Fibroblast of the conjunctiva (primary cell): ENCODE results near the gene SMIM29.

Experiments used
- DNase-seq: peaks from one replicate; pipeline ENCODE4 v3.0.0-alpha.2; 2010; ENCODE audit warnings: low read depth

The SMIM29 gene

DNA sequence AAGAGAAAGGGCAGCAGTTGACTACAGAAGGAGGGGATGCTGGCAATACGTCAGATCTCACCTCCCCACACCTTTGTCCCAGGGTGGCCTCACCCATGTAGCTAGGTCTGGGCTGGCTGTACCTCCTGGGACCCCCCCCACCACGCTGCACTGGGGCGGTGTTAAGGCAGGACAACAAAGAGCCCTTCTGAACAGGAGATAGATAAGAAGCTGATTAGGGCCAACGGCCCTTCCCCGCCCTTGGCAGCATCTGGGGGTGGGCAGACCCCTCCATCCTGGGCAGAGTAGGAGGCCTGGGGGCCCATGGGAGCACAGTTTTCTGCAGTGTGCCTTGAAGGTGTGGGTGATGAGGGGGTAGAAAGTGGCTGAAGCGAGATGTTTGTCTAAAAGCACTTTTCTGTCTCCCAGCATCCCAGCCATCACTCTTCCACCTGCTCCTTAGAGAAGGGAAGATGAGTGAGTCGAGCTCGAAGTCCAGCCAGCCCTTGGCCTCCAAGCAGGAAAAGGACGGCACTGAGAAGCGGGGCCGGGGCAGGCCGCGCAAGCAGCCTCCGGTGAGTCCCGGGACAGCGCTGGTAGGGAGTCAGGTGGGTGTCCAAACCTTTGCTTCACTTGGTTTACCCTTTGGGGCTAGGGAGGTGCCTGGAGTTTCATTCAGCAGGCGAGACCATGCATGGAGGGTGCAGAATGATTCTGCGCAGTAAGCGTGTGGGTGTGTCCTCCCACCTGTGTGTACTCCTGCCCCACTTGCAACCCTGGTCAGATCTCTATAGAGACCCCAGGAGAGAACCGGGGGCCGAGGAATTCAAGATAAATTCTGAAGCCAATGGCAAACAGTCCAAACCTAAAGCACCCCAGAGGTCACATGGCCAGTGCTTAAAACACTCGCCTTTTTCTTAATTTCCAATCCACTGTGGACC lies 8.2 kb downstream of the SMIM29 start:
- DNase-seq, result no peak

DNA sequence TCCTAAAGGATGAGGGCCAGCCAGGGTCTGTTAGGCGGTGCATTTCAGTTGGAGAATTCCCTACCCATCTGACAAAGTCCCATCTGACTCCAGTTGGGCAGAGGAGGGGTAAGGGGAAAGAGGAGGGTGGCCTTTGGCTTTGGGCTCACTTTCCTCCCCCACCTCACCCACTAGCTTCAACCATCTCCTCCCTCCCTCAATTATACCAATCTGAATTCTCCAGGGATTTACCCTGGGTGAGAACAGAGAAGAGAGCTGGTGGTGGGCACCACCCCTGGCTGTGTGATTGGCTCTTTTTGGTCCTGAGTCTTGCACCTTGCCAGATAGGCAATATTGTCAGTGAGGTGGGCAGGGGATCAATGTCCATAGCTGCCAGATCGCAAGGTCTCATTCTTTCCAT lies 8.9 kb downstream of the SMIM29 start:
- DNase-seq, result no peak

GRCh38 chr6:34239500-34239825 lies 9.3 kb downstream of the SMIM29 start:
- no peak for DNase-seq

GRCh38 chr6:34238585-34239499 lies 10.0 kb downstream of the SMIM29 start:
- DNase-seq, result no peak

DNA sequence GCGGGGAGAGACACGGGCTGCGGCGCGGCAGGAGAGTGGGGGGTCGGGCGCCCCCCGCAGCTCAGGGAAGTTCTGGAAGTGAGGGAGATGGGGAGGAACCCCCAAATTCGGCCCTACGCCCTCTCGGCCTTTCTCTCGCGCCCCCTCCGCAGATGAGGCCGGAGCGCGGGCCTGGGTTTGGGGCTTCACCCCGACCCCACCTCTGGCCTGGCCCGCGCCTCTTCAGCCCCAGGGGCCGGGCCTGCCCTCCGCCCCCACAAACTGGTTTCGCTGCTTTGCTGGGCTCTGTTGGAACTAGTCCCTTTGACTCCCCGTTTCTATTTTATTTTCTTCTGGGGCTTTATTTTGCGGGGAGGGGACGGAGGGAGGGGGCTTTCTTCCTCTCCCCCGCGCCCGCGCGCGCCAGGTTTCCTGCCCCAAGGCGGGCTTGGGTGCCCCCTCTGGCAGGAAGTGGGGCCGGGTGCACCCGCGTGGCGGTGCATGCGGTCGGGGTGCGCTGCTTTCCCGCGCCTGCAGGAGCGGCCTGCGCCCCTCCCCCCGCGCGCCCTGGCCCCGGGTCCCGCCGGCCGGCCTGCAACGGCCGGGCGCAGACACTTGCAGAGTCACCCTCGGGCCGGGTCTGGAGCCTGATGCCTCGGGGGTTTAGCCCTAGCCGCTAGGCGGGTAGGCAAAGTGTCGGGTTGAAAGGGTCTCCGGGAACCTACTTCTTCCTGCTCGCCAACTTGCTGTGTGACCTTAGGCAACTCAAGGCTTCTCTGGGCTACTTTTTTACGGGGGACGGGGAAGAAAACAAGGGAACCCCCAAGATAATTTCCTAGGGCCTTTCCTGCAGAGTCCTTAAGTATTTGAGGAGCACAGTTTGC lies 10.9 kb downstream of the SMIM29 start:
- DNase-seq, result no peak

DNA sequence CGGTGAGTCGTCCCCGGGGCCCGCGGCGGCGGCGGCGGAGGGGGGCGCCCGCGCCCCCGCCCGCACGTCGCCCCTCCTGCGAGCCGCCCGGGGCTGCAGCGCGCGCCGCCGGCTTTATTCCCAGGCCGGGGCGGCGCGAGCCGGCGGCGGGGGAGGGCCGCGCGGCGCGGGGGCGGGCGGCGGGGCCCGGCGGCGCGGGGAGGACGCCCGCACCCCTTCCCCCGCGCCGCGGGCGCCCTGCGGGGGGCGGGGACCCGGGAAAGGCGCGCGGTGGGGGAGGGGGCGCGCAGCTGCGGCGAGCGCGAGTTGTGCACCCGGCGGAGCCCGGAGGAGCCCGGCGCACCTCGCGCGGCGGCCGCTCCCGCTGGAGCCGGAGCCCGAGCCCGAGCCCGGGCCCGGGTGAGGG lies 11.5 kb downstream of the SMIM29 start:
- no peak for DNase-seq

- DNase-seq, result peak; percentile 61
Observed at GRCh38 chr6:34236443-34237315, 12.1 kb downstream of the SMIM29 start, which contains the start of gene HMGA1. HMGA1 (plus strand) TSS chr6:34236873; CDS start chr6:34240781, 3,908 bp downstream.

DNA sequence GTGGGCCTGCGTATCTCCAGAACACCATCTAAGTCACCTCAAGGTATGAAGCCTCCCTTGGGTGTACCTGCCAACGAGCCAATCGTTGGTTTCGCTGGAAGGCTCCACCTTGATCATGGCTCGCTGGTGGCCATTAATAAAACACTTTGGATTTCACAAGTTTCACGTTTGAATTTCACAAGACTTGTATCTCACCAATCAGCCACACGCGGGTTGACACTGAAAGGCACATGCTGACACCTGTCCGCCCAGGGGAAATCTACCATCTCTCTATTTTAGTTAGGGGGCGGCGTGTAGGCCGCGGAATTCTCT lies 12.7 kb downstream of the SMIM29 start:
- no peak for DNase-seq

DNA sequence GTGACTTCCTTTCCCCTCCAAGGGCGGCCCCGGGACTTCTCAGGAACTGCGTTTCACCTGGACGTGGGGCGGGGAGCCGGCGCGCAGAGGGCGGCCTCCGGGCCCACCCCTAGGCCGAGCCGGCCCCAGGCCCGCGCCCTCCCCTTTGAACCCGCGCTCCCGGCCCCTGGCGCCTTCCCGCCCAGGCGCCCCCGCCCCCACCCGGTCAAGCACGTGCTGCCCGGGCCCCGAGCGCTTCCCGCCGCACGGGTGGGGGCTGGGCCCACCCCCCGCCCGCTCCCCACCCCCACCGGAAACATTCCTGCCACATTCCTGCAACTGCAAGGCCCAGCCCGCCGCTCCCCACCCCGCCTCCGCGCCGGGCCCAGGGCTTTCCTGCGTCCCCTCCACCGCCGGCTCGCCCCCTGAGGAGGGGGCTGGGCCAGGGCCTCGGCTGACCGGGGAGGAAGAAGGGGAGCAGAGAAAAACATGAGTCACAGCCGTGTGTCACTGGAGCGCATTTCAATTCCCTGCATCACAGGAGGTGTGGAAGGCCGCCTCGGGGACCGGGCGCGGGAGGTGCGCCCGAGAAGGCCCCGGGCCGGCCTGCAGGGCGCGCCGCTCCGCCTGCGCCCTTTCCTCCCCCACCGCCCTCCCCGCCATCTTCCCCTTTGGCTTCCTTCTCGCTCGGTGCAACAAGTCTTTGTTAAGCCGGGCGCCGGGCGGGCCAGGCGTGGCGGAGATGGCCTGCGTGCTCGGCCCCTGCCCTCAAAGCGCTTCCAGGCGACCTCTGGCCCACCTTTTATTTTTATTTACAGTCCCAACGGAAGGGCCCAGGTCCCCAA lies 13.3 kb downstream of the SMIM29 start:
- DNase-seq, result peak; percentile 57

GRCh38 chr6:34234667-34235306 lies 14.0 kb downstream of the SMIM29 start:
- DNase-seq, result no peak

GRCh38 chr6:34233867-34234266 lies 14.9 kb downstream of the SMIM29 start:
- DNase-seq, result no peak

DNA sequence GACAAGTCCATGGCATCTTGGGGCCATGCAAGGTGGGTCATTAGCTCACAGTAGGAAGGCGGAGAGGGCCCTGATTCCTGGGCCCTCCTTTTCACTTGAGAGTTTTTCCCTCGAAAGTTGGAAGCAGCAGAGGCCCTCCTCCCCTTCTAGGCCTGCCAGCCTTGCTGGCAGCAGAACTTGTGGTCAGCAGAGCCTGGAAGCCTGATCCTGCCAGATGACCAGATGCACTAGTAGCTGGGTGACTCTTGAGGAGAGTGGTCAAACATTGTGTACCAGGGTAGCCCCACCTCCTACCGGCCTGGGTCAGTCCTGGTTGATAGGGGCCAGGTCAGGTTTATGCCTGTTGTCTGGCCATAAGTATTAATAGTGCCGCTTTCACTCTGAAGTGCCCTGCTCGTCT lies 15.9 kb downstream of the SMIM29 start:
- DNase-seq, result no peak

DNA sequence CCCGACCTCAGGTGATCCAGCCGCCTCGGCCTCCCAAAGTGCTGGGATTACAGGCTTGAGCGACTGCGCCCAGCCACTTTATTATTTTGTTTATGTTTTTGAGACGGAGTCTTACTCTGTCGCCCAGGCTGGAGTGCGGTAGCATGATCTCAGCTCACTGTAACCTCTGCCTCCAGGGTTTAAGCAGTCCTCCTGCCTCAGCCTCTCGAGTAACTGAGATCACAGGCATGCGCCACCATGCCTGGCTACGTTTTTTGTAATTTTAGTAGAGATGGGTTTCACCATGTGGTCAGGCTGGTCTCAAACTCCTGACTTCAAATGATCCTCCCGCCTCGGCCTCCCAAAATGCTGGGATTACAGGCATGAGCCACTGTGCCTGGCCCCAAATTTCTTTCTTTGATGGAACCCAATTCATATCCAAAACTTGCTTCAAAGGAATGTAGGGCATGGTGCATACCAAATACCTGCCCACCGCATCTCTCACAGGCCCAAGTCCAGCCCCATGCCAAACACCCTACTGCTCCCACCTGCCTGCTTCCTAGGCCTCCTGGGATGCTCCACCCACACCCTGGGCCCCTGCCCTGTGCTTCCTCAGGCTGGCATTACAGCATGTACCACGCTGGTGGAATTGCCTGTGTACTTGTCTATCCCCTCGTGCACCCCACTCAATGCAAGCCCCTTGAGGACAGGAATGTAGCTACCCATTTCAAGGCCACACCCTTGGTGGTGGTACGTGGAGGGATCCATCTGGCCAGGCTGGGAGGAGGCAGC lies 17.1 kb downstream of the SMIM29 start:
- no peak for DNase-seq

DNA sequence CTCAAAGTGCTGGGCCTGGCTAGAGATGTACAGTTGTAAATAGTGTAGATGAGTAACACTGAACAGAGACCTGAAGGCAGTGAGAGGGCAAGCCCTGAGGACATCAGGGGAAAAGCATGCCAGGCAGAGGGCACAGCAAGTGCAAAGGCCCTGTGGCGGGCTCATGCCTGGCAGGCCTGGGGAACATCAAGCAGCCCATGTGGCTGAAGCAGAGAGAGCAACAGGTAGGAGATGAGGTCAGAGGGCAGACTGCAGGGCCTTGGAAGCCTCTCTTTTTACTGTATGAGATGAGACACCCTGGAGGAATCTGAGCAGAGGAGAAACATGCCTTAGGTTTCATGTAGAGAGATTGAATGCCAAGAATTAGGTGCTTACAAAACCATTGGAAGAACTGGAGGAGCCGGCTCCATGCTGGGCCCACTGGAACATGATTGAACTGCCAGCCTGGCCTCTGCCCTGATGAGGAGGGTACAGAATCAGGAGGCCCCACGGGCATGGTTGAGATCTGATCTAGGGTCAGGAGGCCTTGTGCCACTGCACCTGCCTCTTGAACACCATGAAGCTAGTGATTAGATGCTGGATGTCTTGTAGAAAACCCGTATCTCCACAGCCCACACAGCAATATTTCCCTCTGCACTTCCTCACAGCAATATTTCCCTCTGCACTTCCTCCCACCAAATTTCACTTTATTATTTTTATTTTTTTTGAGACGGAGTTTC lies 18.0 kb downstream of the SMIM29 start:
- no peak for DNase-seq

GRCh38 chr6:34229877-34230276 lies 18.9 kb downstream of the SMIM29 start:
- DNase-seq, result no peak

GRCh38 chr6:34227761-34228421 lies 20.9 kb downstream of the SMIM29 start:
- no peak for DNase-seq

DNA sequence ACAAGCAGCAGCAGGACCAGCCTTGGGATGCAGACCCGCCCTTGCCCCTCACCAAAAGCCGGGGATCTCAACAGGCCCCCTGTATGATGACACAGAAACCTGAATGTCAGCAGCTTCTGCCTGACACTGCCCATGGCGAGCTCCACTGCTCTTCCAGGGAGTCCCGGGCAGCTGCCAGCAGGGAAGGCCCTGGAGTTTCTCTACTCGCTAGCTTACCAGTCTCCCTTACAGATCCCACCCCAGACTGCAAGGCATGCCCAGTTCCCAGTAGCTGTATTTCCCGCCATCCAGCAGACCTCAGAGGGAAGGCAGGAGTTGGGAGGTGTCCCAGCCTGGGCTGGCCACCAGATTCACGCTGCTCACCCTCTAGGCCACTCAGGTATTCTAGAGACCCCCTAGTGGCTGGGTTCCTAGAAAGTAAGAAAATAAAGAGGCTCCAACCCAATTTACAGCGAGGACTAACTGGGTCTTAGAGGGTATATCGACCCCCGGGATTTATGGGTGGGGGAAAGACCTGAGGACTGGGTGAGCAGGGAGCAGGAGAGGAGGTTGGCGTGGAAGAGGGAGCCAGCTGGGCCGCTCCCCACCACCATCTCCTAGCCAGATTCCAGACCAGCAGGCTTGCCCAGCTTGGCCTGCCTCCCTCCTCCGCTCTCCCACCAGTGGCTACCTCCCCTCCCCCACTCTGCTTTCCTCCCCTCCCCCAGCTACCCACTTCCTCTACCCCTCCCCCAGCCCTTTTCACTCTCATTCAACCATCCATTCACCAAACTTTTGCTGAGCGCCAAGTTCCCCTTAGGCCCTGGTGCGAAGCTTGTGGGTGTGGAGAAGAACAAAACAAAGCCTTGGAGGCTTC lies 21.8 kb downstream of the SMIM29 start:
- no peak for DNase-seq
